Fibroblast of skin of left biceps (primary cell): Measurements from ENCODE around the gene TAC3.
"Not testable (repeated sequence)": the region's sequence is repeated elsewhere in the genome, so short reads cannot be mapped to it uniquely, and the experiment has no call there.

ENCODE experiments used
- DNase-seq, 2 experiments: peaks; one replicate each; pipeline ENCODE4 v3.0.0-alpha.2; 2013; ENCODE audit warnings: low read depth in 2 of 2

TAC3 gene

DNA sequence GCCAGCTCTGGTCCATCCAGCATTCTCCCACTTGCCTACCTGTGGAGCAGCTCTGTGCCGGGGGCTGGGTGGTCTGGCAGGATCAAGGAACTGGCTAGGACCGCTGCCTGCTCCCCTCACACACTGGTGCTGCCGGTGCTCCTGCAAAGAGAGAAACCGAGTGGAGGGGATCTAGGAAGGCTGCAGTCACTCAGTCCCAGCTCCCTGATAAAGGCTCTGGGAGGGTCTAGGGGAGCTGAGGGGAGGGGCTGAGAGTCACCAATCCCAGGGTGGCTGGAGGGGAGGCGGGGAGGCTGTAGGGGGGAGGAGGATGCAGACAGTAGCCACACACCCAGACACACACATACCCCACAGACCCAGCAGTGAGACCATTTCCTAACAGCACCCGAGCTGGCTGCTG, at the start of gene TAC3:
Gene TAC3, minus strand, starts transcription at position 182 of the 400 bp plus-strand sequence. CDS start 732 bp downstream, outside the sequence.
- no peak for DNase-seq

DNA sequence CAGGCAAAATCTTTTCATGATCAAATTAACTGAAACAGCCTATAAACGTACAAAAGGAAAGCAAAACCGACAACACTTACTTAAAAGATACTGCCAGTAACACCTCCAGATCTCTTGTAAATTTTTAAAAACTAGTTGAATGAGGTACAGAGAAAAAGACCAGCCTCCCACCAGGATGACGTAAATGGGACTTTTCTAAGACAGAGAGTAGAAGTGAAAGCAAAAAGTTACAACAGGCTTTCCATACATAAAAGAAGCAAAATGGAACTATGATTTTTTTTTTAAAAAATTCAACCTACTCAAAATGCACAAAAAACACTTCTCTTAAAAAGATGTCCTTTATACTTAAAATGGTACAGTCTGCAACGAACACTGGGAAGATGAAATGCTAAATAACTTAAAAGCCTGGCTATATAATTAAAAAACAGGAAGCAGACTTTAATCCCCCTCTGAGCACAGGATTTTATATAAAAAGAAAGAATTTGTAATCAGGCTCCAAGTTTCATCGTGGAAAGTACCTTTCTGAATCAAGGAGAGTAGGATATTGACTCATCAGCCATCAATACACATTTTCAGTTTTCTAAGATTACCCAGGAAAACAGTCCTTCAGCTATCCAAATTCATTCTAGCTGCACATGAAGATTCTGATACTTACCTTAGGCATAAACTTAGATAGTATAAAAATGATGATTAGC, 47.8 kb upstream of the TAC3 start:
- no peak for DNase-seq

DNA sequence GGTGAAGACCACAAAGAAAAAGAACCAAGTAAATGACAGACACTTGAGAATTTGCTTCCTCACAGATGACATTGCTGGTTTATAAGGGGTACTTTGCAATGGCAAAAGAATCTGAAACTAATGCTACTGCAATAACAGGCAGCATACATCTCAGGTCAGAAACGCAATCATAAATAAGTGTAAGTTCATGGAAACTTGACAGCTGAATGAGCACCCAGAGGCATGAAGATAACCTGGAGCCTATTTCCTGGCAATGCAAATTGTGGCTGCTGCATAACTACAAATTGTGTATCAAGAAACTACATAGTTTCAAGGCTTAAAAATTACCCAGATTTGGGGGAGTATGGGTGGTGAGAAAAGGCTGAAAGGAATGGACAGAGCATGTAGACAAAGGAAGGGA, 42.1 kb upstream of the TAC3 start:
- no peak for DNase-seq

DNA sequence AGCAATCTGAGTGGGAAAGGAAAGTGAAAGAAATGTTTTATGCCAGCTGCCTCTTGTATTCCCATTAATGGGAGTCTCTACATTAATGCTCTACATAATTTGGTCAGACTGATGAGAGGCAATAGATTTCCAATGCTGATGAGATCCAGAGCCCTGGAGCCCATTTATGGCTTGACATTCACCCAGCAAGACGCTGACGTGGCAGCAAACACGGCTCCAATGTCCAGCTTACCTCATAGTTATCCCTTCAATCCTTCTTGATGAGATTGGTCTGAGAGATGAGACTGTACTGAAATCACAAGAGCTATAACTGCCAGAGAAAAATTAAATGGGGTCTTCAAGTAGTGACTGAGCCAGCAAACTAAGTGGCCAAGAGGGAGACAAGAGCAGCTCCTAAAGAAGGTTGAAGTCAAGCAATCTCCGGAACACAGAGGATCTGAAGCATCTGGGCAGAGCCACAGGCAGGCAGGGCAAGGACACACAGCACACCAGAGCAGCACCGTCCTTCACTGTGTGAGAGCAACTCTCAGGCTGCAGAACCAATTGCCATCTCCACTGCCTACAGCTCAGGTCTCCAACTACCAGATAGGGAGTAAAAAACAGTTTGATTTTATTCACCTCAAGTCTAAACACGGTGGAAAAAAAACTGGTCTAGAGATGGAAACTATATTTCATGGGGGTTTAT, 40.9 kb upstream of the TAC3 start:
- DNase-seq = no peak

DNA sequence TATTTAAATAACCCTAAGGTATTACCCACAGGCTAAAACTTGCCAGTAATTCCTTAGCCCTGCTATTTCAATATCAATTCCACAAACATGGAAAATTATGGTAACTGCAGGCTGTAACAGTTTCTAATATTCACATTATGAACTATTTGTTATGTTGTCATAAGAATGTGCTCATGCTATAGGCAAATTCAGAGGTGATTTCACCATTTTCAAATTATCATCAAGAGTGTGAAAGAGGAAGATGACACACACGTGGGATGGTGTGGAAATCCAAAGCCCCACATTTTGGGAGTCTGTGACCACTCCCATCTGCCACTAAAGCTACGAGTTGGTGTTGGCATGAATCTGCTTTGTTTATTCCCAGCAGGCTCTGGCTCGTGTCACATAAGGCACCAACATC, 39.5 kb upstream of the TAC3 start:
- DNase-seq = no peak

DNA sequence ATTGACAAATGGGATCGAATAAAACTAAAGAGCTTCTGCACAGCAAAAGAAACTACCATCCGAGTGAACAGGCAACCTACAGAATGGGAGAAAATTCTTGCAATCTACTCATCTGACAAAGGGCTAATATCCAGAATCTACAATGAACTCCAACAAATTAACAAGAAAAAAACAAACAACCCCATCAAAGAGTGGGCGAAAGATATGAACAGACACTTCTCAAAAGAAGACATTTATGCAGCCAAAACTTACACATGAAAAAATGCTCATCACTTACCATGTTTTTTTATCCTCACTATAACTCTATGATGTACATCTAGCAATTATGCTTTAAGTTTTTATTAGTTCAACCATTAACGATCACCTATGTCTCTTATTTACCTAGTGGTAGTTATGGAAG, 37.6 kb upstream of the TAC3 start:
- DNase-seq = not testable (repeated sequence)

DNA sequence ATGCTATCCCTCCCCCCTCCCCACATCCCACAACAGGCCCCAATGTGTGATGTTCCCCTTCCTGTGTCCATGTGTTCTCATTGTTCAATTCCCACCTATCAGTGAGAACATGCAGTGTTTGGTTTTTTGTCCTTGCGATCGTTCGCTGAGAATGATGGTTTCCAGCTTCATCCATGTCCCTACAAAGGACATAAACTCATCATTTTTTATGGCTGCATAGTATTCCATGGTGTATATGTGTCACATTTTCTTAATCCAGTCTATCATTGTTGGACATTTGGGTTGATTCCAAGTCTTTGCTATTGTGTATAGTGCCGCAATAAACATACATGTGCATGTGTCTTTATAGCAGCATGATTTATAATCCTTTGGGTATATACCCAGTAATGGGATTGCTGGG, 36.8 kb upstream of the TAC3 start:
- not testable (repeated sequence) for DNase-seq

DNA sequence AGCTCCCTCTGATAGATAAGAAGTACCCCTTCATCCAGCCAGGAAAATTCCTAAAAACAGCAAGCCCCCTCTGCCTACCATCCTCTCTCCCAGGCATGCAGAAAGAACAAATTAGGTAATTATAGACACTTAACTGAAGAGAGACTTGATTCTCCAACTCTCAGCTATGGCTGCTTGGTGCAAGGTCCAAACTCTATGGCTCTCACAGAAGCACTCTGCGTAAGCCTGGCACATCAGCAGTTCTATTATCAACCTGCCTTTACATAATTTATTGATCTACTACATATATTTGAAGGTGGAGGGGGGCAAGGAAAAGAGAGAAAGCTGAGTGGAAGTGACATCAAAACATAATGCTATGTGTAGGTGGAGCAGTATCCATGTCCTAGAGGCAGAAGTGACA, 34.7 kb upstream of the TAC3 start:
- no peak for DNase-seq

DNA sequence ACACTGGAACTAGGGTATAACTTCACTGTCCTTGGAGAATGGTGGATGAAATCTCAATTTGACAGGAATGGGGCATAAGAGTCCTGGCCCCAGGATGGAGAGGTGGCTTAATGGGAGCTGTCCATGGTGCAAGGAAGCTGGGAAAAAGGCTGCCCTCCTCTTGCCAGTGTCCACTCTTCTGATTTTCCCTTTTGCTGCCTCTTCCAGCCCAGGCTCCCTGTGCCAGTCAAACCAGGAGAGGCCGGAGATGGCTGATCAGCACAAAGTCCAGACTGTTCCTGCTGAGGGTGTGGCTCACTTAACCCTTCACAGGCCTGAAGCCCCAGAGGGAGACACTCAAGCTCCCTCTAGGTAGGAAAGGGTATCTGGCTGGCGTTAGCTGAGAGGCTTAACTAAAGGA, 33.6 kb upstream of the TAC3 start, which contains the start of gene MYO1A:
Gene MYO1A, minus strand, starts transcription at position 240 of the 400 bp plus-strand sequence. CDS start 1,806 bp downstream, outside the sequence.
- no peak for DNase-seq

DNA sequence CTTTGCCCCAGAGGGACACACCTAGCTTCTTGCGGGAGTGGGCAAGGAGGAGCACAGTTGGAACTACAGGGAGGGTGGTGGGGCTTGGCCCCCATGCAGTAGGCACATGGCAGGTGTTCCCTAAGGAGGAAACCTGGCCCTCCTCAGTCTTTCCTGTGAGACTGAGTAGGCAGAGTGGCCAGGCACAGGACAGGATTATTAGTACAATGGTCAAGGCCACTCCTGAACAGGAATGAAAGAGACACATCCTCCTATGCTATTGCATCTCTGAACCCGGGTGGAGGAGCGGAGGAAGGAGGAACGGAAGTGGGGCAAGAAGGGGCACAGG, 32.8 kb upstream of the TAC3 start:
- DNase-seq = no peak

DNA sequence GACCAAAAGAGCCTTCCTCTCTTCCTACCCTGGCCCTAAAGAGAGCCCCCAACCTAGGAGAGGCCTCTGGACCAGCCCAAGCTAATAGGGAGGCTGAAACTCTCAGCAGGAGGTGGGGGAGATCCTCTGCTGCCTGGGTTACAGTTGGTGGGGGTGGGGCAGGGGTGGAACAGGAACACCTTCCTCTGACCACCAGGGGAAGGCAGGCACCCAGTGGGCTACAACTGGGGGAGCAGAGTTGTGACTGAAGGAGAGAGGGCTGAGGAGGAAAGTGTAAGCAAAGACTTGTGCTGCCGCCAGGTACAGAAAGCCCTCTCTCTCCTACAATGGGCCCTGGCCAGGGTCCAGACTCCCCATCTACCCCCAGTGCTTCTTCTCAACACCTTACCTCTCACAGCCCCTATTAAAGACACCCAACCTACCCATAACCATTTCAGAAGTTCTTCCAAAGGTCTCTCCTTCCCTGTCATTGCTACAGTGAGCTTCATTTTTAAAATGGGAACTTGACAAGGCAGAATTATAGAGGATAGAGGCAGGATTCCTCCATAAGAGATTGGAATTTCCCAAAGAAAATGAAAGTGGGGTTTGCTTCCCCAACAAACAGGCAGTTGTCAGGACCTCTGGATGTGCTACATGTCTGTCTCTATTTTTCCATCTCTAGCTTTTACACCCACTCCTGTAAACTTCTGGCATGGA, 32.2 kb upstream of the TAC3 start:
- no peak for DNase-seq

DNA sequence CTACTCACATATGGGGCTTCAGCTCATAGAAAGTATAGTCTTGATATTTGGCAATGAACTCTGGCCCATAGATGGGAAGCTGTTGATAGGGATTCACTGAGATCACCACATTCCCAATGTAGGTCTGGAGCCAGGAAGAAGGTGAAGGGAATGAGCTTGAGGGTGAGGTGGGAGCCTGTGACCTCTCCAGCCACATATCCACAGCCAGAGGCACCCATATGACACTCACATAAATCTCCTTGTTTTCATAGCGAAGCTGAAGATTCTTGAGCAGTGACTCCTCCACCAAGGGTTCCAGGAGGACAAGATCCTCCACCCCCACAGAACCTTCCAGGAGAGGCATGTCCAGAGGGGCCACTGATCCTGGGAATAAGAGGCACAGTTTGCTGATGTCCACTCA, 31.7 kb upstream of the TAC3 start:
- no peak for DNase-seq

DNA sequence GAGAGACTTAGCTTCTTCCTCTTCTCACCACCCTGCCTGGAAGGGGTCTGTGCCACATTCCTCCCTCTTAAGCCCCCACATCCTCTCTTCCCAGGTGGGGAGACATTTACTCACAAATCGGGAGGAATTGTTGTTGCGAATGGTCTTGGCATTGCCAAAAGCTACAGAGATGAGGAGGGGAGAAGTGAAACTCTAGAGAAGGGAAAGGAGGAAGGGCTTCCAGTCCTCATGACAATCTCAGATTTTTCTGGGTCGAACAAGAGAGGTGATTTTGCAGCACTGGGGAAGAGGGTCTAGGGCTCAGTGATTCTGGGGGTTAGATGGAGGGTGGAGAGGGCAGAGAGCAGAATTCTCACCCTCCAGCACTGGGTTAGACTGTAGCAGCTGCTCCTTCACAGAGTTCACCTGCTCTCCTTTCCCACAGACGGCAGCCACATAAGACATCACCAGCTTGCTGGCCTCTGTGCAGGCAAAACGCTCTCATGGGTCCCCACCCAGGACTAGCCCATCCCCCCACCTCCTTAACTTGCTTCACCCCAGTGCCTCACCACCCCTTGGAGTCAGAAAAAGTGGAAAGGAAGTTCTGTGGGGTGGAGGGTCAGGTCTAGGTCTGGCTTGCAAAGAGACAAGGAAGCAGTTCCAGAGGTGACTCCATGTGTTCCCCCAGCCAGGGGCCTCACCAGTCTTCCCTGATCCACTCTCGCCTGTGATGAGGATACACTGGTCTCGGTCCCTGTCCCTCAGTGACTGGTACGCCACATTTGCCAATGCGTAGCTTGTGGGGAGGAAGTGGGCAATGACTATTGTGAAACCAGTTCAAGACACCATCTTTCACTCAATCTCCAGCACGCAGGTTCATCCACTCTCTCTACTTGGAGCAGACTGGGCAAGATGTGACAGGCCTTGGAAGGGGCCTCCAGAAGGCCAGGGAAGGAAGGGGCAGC, 30.9 kb upstream of the TAC3 start:
- DNase-seq = no peak

DNA sequence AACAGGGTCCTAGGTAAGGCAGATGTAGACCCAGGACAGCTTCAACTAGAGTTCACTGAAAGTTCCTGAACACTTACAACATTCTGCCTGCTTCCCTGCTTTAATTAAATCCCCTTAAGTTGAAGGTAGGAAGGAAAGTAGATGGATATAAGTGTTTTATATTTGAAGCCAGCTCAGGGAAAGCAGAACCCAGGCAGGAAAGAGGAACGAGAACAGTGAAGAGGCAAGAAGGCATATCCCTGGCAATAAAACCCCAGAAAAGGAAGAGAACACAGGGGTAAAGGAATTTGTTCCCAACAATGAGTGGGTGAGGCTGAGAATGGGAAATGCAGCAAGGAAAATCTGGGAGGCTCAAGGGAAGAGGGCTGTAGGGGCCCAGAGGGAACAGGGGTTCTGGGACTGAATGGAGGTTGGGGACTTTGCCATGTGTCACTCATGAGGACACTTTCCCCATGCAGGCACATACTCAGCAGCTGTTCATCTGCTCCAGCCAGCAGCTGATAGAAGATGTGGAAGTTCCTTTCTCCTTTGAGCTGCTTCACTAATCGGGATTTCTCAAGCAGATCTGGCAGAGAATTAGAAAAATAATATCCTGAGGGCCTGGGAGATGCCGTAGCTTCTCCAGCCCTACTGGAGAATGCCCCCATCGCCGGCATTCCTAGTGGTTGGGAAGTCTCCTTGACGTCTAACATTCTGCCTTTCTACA, 29.9 kb upstream of the TAC3 start:
- no peak for DNase-seq

DNA sequence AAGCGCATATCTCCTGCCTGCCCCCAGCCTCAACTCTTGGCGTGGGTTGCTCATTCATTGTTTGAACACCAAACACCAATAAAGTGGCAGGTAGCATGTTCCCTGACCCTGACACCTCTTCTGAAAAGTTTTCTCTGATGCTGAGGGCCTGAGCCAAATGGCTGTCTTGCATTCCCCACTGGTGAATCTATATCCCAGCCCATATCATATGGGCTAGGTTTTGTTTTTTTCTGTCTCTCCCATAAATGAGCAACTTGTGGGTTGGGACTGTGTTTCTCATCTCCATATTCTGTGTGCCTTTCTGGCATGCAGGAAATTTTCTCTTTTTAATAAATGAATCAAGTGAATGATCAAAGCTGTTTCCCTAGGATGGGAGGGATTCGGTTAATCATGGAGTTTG, 28.6 kb upstream of the TAC3 start:
- no peak for DNase-seq

DNA sequence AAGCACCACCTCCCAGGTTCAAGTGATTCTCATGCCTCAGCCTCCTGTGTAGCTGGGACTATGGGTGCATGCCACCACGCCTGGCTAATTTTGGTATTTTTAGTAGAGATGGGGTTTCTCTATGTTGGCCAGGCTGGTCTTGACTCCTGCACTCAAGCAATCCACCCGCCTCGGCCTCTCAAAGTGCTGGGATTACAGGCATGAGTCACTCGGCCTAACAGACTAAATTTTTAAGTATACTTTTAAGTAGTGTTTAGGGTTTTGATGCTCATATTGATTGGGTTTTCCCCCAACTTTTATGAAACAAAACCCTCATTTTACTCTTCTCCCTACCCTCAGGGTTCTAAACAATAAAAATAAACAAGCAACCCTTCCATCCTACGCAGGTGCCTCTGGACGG, 28.1 kb upstream of the TAC3 start:
- no peak for DNase-seq

DNA sequence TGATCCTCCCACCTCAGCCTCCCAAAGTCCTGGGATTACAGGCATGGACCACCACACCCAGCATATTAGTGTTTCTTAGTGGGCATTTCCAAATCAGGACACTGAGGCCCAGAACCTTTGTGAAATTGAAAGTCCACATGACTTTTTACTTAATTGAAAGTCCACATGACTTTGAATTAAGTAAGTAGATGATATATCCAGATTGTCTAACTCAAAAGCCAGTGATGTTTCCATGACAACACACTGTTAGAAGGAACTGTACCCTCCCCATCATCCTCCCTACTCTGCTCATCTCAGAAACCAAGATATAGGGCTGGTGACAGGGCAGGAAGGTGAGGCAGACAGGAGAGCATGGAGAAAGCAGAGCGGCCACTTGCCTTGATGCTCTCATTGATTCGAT, 26.4 kb upstream of the TAC3 start:
- no peak for DNase-seq

DNA sequence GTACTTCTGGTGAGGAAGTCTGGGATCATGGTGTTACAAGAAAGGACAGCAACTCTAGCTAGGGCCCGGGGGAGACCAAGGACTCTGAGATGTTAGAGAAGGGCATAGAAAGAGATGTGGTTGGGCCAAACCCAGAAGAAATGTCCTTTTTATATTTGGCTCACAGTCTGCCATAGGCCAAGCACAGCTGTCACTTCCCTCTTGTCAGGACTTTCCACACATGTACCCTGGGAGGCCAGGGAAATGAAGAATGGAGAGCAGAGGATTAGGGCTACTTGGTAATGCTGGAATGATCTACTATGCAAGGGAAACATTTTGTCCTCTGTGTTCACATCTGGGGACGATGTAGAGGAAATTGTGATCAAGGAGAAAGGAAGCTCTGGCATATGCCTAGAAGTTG, 24.4 kb upstream of the TAC3 start:
- no peak for DNase-seq

DNA sequence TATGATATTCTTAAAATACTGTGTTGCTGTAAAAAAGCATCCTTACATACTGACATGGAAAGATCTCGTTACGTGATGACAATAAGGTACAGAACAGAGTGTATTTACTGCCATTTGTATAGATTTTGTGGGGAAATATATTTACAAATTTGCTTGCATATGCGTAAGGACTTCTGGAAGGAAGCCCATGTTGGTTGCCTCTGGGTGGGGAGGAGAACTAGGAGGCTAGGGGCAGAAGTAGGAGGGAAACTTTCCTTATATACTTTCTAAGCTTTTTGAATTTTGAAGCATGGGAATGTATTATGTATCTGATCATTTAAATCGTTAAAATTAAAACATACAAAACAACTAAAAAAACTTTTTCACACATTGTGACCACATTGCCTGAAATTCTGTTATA, 23.9 kb upstream of the TAC3 start:
- DNase-seq = no peak

DNA sequence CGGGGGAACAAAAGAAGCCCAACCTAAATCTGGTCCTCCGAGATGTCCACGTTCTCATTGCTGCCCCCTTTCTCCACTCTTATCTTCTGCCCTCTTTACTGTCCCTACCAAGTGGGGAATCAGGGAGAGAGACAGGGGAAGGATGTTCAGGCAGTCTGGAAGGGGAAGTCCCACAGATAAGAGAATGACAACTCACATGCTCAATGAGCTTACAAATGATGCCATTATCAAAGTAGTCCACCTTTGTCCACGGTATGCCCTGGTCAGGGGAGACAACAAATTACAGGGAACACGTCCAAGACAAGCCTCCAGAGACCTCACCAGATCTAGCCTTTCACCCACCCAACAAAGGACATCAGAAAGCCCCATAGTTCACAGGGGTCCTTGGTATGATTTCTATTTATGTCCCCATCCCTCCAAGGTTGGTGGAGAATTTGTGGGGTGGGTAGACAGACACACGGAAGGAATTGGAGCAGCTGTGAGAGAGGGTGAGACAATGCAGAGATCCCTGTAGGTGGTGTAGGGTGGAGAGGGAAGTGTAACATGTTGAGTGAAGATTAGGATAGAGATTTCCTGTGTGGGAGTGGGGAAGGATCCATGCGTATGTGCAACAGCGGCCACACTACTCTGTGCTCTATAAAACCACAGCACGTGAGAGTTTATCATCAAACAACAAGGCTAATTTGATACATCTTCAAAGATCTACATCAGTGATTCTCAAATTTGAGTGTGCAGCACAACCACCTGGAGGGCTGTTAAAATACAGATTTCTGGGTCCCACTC, 22.9 kb upstream of the TAC3 start:
- no peak for DNase-seq

DNA sequence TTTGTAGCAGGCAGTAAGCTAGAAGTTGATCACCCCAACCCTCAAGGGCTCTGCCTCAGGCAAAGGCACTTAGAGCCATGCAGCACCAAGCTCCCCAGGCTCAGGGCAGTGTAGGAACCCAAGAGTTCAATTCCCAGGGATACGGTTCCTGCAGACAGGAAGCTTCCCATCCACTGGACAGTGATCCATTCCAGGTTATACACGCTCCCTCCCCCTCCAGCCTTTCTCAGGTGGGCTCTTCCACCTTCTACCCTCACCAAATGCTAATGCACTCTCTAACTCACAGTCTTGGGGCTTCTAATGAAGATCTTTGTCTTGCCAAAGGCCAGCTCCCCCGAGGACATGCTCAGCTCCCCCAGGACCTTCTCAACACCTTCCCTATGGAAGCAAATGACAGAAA, 20.9 kb upstream of the TAC3 start:
- DNase-seq = no peak
